Activated CD8-positive, alpha-beta T cell treated with anti-CD3 and anti-CD28 coated beads, Interleukin-2, amount 10 ng/mL, durations not matched to agents 7 days and 5 days (primary cell): Measurements from ENCODE around the gene WNT4. TPM values are rescaled to one million over a fixed set of nuclear protein-coding genes. Genes with fewer than 3 reads are reported as not detected.

Source experiments
- ATAC-seq: fragments of 150-1000 bp; cut with Tn5 transposase; one replicate; pipeline ENCODE4 v1.10.0; 2021; ENCODE audit warnings: moderate library complexity
- CTCF ChIA-PET: fragments of 350-600 bp; sonication (Branson Sonifier 250); formaldehyde crosslinking; loops from one replicate; lab custom pipeline; 2021; ENCODE audit warnings: antibody characterized with exemption; lab: Charles Lee
- POLR2A ChIA-PET: fragments of 350-600 bp; sonication (Branson Sonifier 250); formaldehyde crosslinking; loops from one replicate; lab custom pipeline; 2021; ENCODE audit warnings: antibody characterized with exemption; lab: Charles Lee
- DNase-seq: peaks from one replicate; pipeline ENCODE4 v3.0.0-alpha.2; 2020
- H3K27ac Mint-ChIP-seq: one replicate; pipeline ENCODE4 v1.8.0; 2021; ENCODE audit warnings: mild to moderate bottlenecking, mixed read lengths
- H3K27me3 Mint-ChIP-seq: one replicate; pipeline ENCODE4 v1.8.0; 2021; ENCODE audit warnings: low read depth, mixed read lengths
- H3K36me3 Mint-ChIP-seq: one replicate; pipeline ENCODE4 v1.8.0; 2021; ENCODE audit warnings: low read depth, mixed read lengths
- H3K4me1 Mint-ChIP-seq: one replicate; pipeline ENCODE4 v1.8.0; 2021; ENCODE audit warnings: low read depth, mixed read lengths
- H3K4me3 Mint-ChIP-seq: one replicate; pipeline ENCODE4 v1.8.0; 2021; ENCODE audit warnings: mild to moderate bottlenecking, mixed read lengths
- H3K9me3 Mint-ChIP-seq: one replicate; pipeline ENCODE4 v1.8.0; 2022; ENCODE audit warnings: mixed read lengths; ENCODE audit not compliant: insufficient read depth
- total RNA-seq, 2 experiments: library from RNA; stranded (reverse); gene quantifications; one replicate each; pipeline ENCODE4 v1.2.3, GENCODE V29; 2021

WNT4 gene
- total RNA-seq, 2 experiments from 2014 or later: not detected

DNA sequence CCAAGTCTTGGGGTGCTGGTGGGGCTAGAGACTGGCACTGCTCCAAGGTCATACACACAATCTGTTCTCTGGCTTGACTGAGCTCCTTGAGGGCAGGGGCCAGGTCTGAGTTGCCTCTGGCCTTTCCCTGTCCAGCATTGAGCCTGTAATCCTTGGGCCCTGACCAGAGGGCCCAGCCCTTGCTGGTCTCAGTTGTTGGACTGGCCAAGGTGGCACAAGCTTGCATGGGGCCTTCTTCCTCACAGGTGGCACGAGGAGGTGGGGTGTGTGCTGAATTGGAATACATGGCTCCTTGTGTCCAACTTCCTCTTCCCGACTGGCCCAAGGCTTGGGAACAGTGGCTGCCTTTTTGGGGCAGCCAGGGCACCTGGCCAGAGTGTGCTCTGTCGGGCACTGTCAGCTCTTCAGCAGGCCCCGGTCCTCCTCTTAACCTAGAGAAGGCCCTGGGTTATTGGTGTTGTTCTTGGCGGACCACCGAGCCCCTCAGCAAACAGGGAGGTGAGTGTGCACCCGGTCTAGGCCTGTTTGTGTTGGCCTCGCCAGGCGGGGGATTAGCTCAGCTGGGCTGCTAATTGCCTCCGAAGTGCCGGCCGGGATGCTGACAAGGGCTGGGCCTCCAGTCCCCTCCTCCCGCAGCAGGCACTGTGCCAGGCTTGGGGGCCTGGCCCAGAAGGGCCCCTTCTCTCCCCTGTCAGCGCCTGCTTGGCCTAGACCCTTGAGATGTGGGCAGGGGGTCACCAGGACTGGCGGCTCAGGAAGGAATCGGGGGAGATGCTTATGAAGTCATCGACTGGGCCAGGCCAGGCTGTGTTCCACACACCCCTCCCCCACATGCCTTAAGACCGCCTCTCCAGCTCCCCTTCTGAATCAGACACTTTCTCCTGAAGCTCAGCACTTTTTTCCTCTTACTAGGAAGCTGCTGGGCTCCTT, 28.5 kb downstream of the WNT4 start:
- Mint-ChIP-seq H3K27ac (peak overlapping the region; percentile 30), H3K27me3 (no peaks in the 10 kb centered on the region), H3K4me3 (no peak overlapping the region), H3K36me3 (peaks cover 35% of the 10 kb centered on the region), H3K9me3 (no peaks in the 10 kb centered on the region), H3K4me1 (peaks cover 22% of the 10 kb centered on the region)
- DNase-seq (no peak), ATAC-seq (no peak)
- POLR2A ChIA-PET: interaction anchor here (0.7 kb wide), 1 partner anchor 9 kb away, joined by 3 read pairs; no protein-coding TSS in a partner anchor
- CTCF ChIA-PET: interaction anchor here (1.6 to 2.9 kb wide), 3 partner anchors 9 to 302 kb away, joined by 3 to 14 read pairs (median 5); no protein-coding TSS in a partner anchor

DNA sequence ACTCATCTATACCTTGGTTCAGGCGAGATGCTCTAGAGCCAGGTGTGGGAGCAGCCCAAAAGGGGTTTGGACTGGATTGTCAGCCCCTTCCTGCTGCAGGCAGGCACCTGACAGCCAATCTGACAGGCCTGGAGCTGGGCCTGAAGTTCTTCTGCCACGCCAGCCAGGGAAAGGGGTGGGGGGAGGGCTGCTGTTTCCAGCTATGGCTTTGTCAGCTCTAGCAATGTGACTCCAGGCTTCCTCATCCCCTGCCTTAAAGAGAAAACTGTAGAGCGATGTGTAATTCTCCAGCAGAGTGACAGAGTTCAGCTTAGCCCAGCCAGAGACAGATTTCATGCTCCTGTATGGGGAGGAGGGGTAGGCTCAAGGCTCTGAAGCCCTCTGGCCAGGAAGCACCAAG, 30.3 kb downstream of the WNT4 start:
- ChIA-PET POLR2A (no interaction called here), CTCF (interaction anchor here (1.6 to 1.7 kb wide), 2 partner anchors 14 to 304 kb away, joined by 3 to 5 read pairs; no protein-coding TSS in a partner anchor)
- ATAC-seq (no peak), DNase-seq (no peak)
- Mint-ChIP-seq H3K27me3 (no peaks in the 10 kb centered on the region), H3K4me1 (peaks cover 24% of the 10 kb centered on the region), H3K36me3 (peaks cover 50% of the 10 kb centered on the region), H3K27ac (no peak overlapping the region), H3K9me3 (no peaks in the 10 kb centered on the region), H3K4me3 (no peak overlapping the region)

DNA sequence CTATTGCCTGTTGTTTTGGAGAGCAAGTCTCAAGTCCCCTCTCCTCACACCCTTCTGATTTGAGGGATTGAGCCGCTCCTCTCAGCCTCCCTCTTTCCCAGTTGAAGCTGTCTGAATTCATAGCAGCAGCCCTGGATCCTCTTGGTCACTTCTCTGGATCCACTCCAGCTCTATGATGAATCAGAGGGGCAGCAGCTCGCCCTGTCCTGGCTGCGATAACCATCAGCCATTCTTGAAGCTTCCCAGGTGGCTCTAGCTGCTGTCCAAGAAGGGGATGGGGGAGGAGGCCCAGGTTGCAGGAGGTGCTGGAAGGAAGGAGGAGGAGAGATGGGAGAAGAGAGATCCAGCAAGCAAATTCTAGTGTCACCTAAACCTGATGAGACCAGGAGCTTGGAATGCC, 31.3 kb downstream of the WNT4 start:
- ChIA-PET POLR2A (no interaction called here), CTCF (interaction anchor here (0.8 kb wide), 1 partner anchor 19 kb away, joined by 3 read pairs; no protein-coding TSS in a partner anchor)
- peak overlapping the region; percentile 46 for H3K27ac Mint-ChIP-seq
- peaks cover 19% of the 10 kb centered on the region for H3K4me1 Mint-ChIP-seq
- H3K9me3 Mint-ChIP-seq: no peaks in the 10 kb centered on the region
- H3K4me3 Mint-ChIP-seq: no peak overlapping the region
- no peak for DNase-seq
- no peaks in the 10 kb centered on the region for H3K27me3 Mint-ChIP-seq
- ATAC-seq: no peak
- H3K36me3 Mint-ChIP-seq: peaks cover 53% of the 10 kb centered on the region

GRCh38 chr1:22111115-22111514, 31.8 kb downstream of the WNT4 start:
- Mint-ChIP-seq H3K27me3 (no peaks in the 10 kb centered on the region), H3K4me1 (peaks cover 19% of the 10 kb centered on the region), H3K9me3 (no peaks in the 10 kb centered on the region), H3K4me3 (no peak overlapping the region), H3K36me3 (peaks cover 56% of the 10 kb centered on the region), H3K27ac (peak overlapping the region; percentile 46)
- ATAC-seq: no peak
- ChIA-PET CTCF (interaction anchor here (0.8 to 1.7 kb wide), 2 partner anchors 18 to 19 kb away, joined by 3 to 9 read pairs; no protein-coding TSS in a partner anchor), POLR2A (no interaction called here)
- no peak for DNase-seq

DNA sequence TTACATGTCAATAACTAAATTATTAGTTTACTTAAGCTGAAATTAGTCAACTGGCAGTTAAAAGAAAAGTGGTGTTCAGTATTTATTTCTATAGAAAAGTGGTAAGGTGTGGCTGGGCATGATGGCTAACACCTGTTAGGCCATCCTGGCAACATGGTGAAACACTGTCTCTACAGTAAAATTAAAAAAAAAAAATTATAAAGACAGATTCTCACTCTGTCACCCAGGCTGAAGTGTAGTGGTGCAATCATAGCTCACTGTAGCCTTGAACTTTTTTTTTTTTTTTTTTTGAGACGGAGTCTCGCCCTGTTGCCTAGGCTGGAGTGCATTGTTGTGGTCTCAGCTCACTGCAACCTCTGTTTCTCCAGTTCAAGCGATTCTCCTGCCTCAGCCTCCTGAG, 32.9 kb downstream of the WNT4 start:
- CTCF ChIA-PET: interaction anchor here (1.0 to 1.8 kb wide), 3 partner anchors 17 to 22 kb away, joined by 3 to 9 read pairs (median 6); no protein-coding TSS in a partner anchor
- POLR2A ChIA-PET: interaction anchor here (0.6 to 0.7 kb wide), 2 partner anchors 306 to 382 kb away, joined by 5 to 6 read pairs; no protein-coding TSS in a partner anchor
- Mint-ChIP-seq H3K36me3 (peaks cover 59% of the 10 kb centered on the region), H3K27ac (no peak overlapping the region), H3K27me3 (no peaks in the 10 kb centered on the region), H3K4me3 (no peak overlapping the region), H3K4me1 (peaks cover 28% of the 10 kb centered on the region), H3K9me3 (no peaks in the 10 kb centered on the region)
- ATAC-seq (no peak), DNase-seq (no peak)

DNA sequence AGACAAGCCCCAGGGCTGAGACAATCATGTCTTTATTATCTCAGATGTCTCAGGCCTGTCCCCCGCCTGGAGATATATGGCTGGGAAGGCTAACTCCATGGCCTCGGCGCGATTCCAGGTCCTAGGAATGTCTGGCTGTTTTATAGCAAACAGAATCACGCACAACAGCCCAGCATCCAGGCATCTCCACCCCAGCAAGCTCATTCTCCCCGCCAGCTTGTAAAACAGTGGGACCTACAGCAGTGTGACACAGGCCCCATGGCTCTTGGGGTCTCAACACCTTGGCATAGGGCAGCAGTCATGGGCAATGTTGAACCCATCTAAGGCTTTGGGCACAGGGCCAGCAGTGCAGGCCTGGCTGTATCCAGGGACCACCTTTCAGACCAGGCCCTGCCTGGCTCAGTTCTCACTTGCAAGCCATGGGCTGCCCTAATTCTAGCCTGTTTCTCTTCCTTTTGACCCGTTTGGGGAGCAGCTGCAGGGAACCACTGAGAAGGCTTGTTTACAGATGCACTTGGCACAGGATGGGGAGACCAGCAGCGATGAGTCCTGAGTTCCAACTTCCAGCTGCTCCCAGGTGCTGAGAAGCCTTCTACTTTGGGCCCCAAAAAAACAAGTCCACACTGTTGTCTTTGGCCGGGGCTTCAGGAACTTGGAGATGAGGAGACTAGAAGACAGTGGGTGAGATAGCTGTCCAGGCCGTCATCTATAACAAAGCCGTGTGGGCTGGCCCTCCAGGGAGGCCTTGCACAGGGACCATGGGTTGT, 34.4 kb downstream of the WNT4 start:
- H3K4me3 Mint-ChIP-seq: no peak overlapping the region
- peak overlapping the region; percentile 61 for H3K27ac Mint-ChIP-seq
- ATAC-seq (no peak), DNase-seq (no peak)
- H3K9me3 Mint-ChIP-seq: no peaks in the 10 kb centered on the region
- no peaks in the 10 kb centered on the region for H3K27me3 Mint-ChIP-seq
- H3K36me3 Mint-ChIP-seq: peaks cover 70% of the 10 kb centered on the region
- POLR2A ChIA-PET: no interaction called here
- CTCF ChIA-PET: no interaction called here
- peaks cover 39% of the 10 kb centered on the region for H3K4me1 Mint-ChIP-seq

GRCh38 chr1:22107126-22107525, 35.8 kb downstream of the WNT4 start:
- no peak overlapping the region for H3K27ac Mint-ChIP-seq
- no peak for DNase-seq

GRCh38 chr1:22105611-22106207, 37.2 kb downstream of the WNT4 start:
- CTCF ChIA-PET: interaction anchor here (0.6 to 2.2 kb wide), 28 partner anchors 10 to 1674 kb away, joined by 3 to 28 read pairs (median 4); partner anchors contain the start of gene CDC42
- H3K36me3 Mint-ChIP-seq: peaks cover 72% of the 10 kb centered on the region
- H3K4me3 Mint-ChIP-seq: peak overlapping the region; percentile 44
- peaks cover 56% of the 10 kb centered on the region for H3K4me1 Mint-ChIP-seq
- DNase-seq (peak; percentile 52), ATAC-seq (peak; percentile 31)
- H3K27ac Mint-ChIP-seq: peak overlapping the region; percentile 92
- no peaks in the 10 kb centered on the region for H3K27me3 Mint-ChIP-seq
- POLR2A ChIA-PET: interaction anchor here (0.9 to 2.4 kb wide), 3 partner anchors 9 to 81 kb away, joined by 3 to 15 read pairs (median 3); no protein-coding TSS in a partner anchor
- H3K9me3 Mint-ChIP-seq: no peaks in the 10 kb centered on the region

More at GRCh38 chr1:22107126-22107525, 35.8 kb downstream of the WNT4 start:
- no peaks in the 10 kb centered on the region for H3K9me3 Mint-ChIP-seq
- H3K36me3 Mint-ChIP-seq: peaks cover 69% of the 10 kb centered on the region
- H3K4me1 Mint-ChIP-seq: peaks cover 52% of the 10 kb centered on the region
- POLR2A ChIA-PET: no interaction called here
- no peaks in the 10 kb centered on the region for H3K27me3 Mint-ChIP-seq
- H3K4me3 Mint-ChIP-seq: no peak overlapping the region
- ATAC-seq: no peak
- CTCF ChIA-PET: interaction anchor here (0.6 to 0.7 kb wide), 2 partner anchors 185 to 318 kb away, joined by 3 to 4 read pairs; no protein-coding TSS in a partner anchor

DNA sequence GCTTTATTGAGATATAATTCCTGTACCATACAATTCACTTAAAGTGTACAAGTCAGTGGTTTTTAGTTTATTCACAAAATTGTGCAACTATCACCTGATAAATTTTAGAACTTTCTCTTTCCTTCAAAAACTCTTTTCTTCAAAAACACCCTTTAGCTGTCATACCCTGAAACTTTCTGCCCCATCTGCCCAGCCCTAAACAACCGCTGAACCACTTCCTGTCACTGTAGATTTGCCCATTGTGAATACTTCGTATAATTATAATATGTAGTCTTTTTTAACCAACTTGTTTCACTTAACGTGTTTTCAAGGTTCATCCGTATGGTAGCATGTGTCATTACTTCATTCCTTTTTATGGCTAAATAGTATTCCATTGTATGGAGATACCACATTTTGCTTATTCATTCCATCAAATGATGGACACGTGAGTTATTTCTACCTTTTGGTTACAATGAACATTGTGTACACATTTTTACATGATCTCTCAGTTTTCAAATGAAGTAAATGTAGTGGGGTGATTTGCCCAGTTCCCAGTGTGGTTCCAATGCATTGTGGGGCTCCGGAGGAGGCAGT, 37.9 kb downstream of the WNT4 start:
- CTCF ChIA-PET: interaction anchor here (0.8 to 2.2 kb wide), 27 partner anchors 10 to 1675 kb away, joined by 3 to 28 read pairs (median 5); partner anchors contain the start of gene CDC42
- Mint-ChIP-seq H3K9me3 (no peaks in the 10 kb centered on the region), H3K27me3 (no peaks in the 10 kb centered on the region), H3K4me1 (peaks cover 62% of the 10 kb centered on the region), H3K4me3 (peak overlapping the region; percentile 44), H3K27ac (peak overlapping the region; percentile 92), H3K36me3 (peaks cover 80% of the 10 kb centered on the region)
- POLR2A ChIA-PET: interaction anchor here (0.9 to 2.4 kb wide), 3 partner anchors 10 to 80 kb away, joined by 3 to 15 read pairs (median 14); partner anchors contain the start of gene CDC42
- peak; percentile 80 for ATAC-seq
- DNase-seq: peak; percentile 83

DNA sequence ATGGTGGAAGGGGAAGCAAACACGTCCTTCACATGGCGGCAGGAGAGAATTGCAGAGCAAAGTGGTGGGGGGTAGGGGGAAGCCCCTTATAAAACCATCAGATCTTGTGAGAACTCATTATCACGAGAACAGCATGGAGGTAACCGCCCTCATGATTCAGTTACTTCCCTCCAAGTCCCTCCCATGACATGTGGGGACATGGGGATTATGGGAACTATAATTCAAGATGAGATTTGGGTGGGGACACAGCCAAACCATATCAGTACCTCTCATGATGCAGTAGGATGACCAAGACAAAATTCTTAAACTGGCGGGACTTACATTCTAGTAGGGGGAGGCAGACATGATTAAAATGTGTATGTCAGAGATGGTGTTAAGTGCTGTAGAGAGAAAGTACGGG, 38.8 kb downstream of the WNT4 start:
- peaks cover 85% of the 10 kb centered on the region for H3K36me3 Mint-ChIP-seq
- H3K4me3 Mint-ChIP-seq: peak overlapping the region; percentile 44
- CTCF ChIA-PET: interaction anchor here (1.9 to 2.2 kb wide), 6 partner anchors 11 to 81 kb away, joined by 8 to 28 read pairs (median 13); no protein-coding TSS in a partner anchor
- no peak for DNase-seq
- no peaks in the 10 kb centered on the region for H3K9me3 Mint-ChIP-seq
- H3K27me3 Mint-ChIP-seq: no peaks in the 10 kb centered on the region
- ATAC-seq: no peak
- H3K4me1 Mint-ChIP-seq: peaks cover 63% of the 10 kb centered on the region
- H3K27ac Mint-ChIP-seq: peak overlapping the region; percentile 92
- POLR2A ChIA-PET: interaction anchor here (2.4 kb wide), 1 partner anchor 79 kb away, joined by 15 read pairs; no protein-coding TSS in a partner anchor
